GM18505 (cell line): Measurements from ENCODE around the gene GIPC1.

Experiments
- ATAC-seq: cut with Tn5 transposase; IDR thresholded peaks from one replicate; pipeline ENCODE4 v1.9.1; 2021; ENCODE audit not compliant: unreplicated experiment
- POLR2A ChIP-seq: IDR thresholded peaks from 4 replicates; pipeline ENCODE4 v1.6.1; 2011; ENCODE audit warnings: borderline replicate concordance; ENCODE audit not compliant: insufficient read depth, insufficient read length; ENCODE audit errors: extremely low read depth

Gene GIPC1

DNA sequence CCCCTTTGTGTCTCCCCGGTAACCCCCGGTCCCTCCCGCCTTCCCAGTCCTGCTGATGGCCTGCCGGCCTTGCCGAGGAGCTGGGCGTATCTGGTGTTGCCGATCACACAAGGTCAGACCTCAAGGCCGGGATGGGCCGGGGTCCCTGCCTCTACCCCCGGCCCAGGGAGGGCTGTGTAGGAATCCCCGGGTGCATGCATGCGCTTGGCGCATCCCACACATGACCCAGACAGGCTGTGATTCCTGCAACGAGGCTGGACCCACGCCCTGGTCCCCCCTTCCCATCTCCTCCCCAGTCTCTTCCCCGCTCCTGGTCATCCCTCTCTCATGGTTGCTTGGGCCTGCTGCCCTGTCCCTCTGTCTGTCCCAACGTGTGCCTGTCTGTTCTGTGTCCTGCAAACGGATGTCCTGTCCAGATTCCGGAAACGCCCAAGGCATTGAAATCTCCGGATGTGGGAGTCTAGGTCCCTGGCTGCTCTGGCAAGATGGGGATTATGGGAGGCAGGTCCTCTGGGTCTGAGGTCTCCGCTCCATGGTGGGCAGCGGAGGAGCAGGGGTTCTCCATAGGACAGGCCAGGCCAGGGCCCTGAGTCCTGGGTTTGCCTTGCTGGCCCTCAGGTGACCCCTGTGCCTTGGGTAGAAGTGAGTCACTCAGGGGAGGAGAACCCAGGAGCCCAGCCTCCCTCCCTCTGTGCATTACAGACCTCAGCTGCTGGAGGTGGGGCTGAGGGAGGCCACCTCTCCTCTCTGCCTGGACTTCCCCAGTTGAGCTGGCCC lies 61.2 kb downstream of the GIPC1 start:
- no peak for ATAC-seq
- no peak for TF ChIP-seq POLR2A

DNA sequence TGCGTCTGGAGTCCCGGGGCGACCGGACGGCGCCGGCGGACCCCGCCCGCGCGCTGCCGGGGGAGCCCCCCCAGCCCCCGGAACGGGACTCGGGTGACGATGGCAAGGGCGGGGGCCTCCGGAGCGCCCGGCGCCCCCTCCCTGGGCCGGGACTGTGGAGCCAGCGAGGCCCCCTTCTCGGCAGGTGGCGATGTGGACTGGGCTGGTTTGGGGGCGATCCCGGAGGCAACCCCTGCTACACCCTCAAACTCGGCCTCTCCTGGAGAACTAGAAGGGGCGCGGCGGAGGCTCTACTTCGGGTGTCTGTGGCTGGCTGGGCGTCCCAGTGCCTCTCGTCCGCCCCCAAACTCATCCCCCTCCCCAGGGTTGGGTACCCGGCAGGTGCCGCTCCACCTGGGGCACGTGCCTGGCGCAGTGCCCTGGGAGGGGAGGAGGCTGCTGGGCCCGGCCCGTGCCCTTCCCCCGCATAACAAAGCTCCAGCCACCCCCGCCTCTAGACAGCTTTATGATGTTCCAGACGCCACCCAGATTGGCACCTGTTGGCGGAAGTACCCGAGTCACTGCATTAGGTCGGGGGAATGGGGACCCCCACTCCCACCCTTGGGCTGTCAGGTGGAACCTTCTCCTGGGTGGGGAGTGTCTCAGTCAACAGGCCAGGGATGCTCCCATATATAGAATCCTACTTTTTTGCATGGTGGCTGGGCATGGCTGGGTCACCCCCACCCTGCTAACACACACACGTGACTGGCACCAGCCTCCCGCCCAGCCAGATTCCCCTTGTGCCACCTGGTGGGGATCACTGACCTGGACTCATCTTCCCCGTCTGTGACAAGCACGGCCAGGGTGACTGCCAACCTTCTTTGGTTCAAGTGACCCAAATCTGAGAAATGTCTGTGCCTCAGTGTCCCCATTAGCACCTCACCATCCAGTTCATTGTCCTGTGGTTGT lies 62.1 kb downstream of the GIPC1 start:
- no peak for TF ChIP-seq POLR2A
- ATAC-seq: no peak

DNA sequence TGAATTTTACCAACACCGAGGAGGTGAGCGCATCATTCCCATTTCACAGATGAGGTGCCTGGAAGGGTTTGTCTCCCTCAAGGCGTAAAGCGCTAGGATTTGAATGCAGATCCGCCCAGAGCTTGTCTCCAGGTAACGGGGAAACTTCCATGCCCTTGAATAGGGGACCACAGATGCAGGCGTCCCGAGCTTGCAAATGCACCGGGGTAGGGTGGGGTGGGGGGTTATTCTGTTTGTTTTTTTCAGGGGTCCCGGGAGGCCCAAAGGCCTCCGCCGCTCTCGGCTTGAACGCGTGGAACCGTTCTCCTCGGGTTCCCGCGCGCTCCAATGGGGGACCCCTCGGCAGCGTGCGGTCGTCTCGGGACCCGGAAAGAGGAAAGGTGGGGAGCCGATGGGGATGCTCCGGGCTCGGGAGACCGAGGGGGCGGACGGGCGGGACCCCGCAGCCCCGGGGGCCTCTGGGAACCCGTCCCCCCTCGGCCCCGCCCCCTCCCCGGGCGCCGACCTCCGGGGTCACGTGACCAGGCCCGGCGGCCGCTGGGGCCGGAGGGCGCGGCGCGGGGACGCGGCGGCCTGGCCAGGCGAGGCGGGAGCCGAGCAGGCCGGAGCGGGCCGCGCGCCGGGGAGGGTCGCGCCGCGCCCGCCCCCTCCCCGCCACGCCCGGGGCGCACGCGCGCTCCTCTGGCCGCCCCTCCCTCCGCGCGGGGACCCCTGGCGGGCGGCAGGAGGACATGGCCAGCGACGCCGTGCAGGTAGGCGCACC lies 63.0 kb downstream of the GIPC1 start, which contains the start of gene PKN1:
TSS of gene PKN1 (plus strand) at position 516 of the 763 bp plus-strand sequence. CDS start at position 732, 216 bp downstream.
- no peak for ATAC-seq
- peak; percentile 50 for TF ChIP-seq POLR2A

DNA sequence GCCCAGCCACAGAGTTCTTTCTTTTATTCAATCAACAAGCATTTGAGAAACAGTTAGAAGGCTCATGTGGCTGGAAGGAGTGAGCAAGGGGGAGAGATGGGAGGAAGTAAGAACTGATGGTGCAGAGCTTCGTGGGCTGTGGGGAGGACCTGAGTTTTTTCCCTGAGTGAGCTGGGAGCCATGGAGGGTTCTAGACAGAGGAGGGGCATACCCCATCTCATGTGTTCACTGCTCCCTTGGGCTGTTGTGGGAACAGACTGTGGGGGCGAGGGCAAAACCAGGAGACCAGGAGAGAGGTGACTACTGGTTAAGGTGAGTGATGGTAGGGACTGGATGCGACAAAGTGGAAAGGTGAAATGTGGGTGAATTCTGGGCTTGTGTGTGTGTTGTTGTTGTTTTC lies 65.2 kb downstream of the GIPC1 start:
- no peak for ATAC-seq
- TF ChIP-seq POLR2A: no peak

DNA sequence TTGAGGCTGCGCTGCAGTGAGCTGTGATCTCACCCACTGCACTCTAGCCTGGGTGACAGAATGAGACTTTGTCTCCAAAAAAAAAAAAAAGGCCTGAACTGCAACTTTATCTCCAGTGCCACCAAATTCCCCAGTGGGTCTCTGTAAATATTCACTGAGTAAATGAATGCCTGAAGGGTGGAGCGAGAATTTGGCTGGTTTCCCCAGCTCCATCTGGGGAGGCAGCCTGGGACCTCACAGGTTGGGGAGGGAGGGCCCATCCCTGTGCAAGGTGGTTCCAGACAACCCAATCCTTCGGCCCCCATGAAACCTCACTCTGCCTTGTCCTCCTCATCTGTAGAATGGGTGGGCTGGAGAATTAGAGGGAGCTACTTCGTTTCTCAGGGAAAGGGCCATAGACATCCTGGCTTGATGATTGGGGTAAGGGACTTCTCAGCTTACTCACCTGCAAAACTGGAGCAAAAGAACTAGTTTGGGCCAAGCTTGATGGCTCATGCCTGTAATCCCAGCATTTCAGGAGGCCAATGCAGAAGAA lies 67.0 kb downstream of the GIPC1 start:
- no peak for ATAC-seq
- no peak for TF ChIP-seq POLR2A
